ENCODE measurements around the gene SLFN14.
"Not testable (repeated sequence)": the region's sequence is repeated elsewhere in the genome, so short reads cannot be mapped to it uniquely, and the experiment has no call there.

SLFN14 gene

GRCh38 chr17:35557353-35557752, 3.3 kb downstream of the SLFN14 start:
- DNase-seq: no peak

GRCh38 chr17:35555691-35556090, 4.9 kb downstream of the SLFN14 start:
- DNase-seq: no peak

DNA sequence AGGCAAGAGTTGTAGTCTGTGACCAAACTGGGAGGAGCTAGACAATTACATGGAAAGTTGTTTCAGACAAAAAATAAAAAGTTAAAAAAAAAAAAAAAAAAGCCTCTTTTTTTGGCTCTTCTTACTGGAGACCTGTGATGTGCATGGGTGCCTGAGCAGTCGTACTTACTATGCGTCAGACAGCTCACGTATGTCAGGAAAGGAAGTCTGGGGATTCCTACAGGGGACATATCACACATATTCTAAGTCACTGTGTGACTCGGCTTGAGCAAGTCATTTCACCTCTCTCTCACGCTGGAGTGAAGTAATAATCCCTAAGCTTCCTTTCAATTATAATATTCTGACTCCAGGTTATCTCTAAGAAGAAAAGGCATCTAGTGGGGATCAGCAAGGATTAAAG, 6.0 kb downstream of the SLFN14 start:
- no peak for DNase-seq

- no peak for DNase-seq
These were observed 7.3 kb downstream of the SLFN14 start for GRCh38 chr17:35553310-35553709.

GRCh38 chr17:35548978-35549377, 11.6 kb downstream of the SLFN14 start:
- no peak for DNase-seq

DNA sequence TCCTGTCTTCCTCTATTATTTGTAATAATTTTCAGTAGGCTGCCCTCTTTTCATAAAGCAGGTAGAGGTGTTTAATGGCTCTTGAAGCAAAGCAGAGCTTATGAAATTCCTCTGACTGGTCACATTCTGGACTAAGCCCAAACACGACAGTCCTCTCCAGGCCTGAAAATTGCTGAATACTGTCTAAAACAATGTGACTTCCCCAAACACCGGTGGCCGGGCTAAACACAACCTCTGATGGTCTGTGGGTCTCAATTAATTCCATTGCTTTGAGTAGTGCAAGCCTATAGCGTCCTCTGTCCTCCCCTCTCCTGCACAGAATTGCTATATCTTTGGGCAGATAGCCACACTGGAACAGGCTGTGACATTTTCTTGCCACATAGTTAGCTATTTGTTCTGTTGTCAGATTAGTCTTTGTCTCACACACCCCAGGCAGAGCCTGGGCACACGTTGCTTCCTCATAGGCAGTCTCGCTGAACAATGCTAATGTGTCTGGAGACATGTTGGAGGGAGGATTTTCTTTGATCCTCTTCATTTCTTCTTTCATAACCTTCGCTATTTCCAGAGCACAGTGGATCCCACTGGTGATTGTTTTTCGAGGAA, 12.3 kb downstream of the SLFN14 start:
- DNase-seq: no peak

DNA sequence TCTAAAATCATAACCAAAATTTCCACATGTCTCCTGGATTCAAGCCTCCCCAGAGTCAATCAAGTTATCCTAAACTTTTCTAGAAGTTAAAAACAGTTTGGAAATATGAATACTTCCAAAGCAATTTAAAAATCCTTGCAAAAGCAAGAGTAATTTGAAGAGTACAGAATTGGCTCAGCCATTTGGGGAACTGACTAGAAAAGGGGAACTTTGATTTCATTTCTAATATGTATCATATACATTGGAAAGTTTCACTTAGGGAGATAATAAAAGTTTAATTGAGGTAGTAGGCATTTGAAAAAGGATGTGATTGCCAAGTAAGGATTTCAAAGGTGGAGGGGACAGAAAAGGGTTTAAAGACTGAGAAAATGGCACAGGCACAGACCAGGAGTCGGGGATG, 14.1 kb downstream of the SLFN14 start:
- no peak for DNase-seq

- no peak for DNase-seq
These were observed 15.5 kb downstream of the SLFN14 start for GRCh38 chr17:35545150-35545549.

DNA sequence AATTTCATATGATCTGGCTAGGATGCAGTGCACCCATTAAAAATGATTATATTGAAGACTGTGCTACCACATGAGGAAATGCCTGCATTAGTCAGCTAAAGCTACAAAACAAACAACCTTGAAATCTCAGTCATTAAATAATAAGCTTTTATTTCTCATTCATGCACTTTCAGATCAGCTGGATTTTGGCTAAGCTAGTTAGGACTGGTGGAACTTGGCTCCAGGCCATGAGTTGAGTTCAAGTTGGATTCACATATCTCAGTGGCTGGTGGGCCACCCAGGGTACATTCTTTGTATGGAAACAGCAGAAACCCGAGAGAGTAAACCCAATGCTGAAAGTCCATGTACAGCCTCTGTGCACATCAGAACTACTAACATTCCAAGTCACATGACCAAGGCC, 16.8 kb downstream of the SLFN14 start:
- DNase-seq: no peak

DNA sequence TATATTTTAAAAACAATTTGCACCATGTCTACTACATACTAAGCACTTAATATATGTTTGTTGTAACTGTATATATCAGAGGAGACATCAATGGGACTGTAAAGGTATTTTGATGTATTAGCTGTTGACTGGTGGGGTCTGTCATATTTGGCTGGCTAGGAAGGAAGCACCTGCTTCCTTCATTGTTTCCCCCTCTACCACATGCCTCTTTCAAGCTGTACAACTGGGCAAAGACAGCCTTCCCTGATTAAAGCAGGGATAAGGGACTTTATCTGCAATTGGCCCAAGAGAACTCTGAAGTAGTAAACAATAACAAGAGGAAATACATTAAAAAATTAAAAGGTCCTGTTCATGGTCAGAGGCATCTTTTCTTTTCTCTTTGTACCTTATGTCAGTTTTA, 17.6 kb downstream of the SLFN14 start:
- DNase-seq: no peak

GRCh38 chr17:35541434-35541833, 19.2 kb downstream of the SLFN14 start:
- no peak for DNase-seq

GRCh38 chr17:35540589-35541404, 19.8 kb downstream of the SLFN14 start:
- DNase-seq: no peak

GRCh38 chr17:35539659-35540026, 21.0 kb downstream of the SLFN14 start:
- no peak for DNase-seq

GRCh38 chr17:35537601-35538141, 22.9 kb downstream of the SLFN14 start, which contains the start of gene SLFN12L:
Gene SLFN12L (minus strand): TSS chr17:35537678. CDS start chr17:35522364, 15,314 bp downstream.
- DNase-seq: no peak

GRCh38 chr17:35536664-35537171, 23.9 kb downstream of the SLFN14 start:
- DNase-seq: no peak

GRCh38 chr17:35535406-35535805, 25.2 kb downstream of the SLFN14 start:
- not testable (repeated sequence) for DNase-seq

GRCh38 chr17:35534576-35535093, 26.0 kb downstream of the SLFN14 start:
- no peak for DNase-seq

DNA sequence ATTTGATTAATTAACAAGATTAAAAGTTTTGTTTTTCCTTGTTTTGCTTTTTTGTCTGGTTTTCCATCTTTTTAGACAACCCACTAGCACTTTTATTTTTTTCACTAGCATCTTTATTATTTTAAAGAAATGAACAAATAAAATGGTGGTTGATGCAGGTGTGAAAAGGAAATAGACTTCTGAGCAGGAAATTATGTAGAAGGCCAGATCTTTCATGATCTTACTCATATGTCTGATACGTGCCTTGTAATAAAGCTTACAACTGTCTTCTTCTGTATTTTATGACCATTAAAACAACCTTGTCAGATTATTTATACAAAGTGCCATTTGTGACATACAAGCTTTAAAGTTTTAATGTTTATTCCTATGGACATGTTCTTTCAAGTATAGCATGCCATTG, 29.5 kb downstream of the SLFN14 start:
- no peak for DNase-seq

DNA sequence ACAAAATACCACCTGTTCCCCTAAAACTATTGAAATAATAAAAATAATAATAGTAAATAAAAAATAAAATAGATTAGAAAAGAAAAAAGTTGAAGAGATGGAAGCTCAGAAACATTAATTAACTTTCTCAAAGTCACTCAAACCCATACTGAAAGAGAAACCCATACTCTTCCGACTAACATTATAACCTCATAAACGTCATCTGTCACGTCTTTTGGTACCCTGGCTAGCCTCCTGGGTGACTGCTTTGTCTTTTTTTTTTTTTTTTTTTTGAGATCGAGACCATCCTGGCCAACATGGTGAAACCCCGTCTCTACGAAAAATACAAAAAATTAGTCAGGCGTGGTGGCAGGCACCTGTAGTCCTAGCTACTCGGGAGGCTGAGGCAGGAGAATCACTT, 30.8 kb downstream of the SLFN14 start:
- DNase-seq: no peak

GRCh38 chr17:35529326-35529725, 31.3 kb downstream of the SLFN14 start:
- DNase-seq: not testable (repeated sequence)

GRCh38 chr17:35523296-35523695, 37.3 kb downstream of the SLFN14 start:
- no peak for DNase-seq

DNA sequence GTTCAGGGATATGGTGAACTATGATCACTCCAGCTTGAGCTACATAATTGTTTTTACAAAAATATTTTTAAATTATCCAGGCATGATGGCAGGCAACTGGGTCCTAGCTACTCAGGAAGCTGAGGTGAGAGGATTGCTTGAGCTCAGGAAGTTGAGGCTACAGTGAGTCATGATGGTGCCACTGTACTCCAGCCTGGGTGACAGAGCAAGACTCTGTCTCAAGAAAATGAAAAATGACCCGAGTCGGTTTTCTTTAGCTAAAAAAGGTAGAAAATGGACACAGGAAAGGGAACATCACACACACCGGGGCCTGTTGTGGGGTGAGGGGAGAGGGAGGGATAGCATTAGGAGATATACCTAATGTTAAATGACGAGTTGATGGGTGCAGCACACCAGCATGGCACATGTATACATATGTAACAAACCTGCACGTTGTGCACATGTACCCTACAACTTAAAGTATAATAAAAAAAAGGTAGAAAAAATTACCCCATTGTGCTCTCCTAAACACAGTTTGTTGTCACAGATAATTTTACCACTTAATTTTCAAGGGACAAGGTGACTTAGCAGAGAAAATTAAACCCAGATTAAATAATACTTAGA, 38.9 kb downstream of the SLFN14 start:
- not testable (repeated sequence) for DNase-seq

DNA sequence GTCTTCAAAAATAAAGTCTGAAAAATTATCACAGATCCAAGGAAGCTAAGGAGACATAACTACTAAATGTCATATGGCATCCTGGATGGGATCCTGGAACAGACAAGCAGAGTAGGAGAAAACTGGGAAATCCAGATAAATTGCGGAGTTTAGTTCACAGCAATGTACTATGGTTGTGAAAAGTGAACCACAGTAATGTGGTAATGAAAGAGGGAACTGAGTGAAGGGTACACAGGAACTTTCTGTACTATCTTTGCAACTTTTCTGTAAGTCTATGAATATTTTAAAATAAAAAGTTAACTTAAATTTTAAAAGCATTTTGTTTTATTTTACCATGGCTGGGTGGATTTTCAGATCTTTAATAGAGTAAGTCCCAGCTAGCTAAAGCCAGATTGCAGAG, 39.5 kb downstream of the SLFN14 start:
- DNase-seq: no peak

Measured in NCI-H146 (cell line).